A673 (cell line): ENCODE results near the gene PIGU. TPM values are rescaled to one million over a fixed set of nuclear protein-coding genes. Genes with fewer than 3 reads are reported as not detected.

ENCODE experiments used
- BruUV-seq: library from RNA; stranded (reverse); fragments of 400-500 nt; replicated peaks from 2 replicates; lab custom pipeline; 2021; lab: Mats Ljungman, UMichigan
- CTCF ChIA-PET: fragments of 300-600 bp; sonication (Branson Sonifier 250); formaldehyde crosslinking; loops from one replicate; lab custom pipeline; 2022; ENCODE audit warnings: antibody characterized with exemption; lab: Charles Lee
- POLR2A ChIA-PET: fragments of 300-600 bp; sonication (Branson Sonifier 250); formaldehyde crosslinking; loops from one replicate; lab custom pipeline; 2022; ENCODE audit warnings: antibody characterized with exemption; ENCODE audit not compliant: low non-redundant PET; lab: Charles Lee
- DNase-seq: peaks from one replicate; pipeline ENCODE4 v3.0.0-alpha.2; 2015; ENCODE audit warnings: low spot score
- H3K27ac ChIP-seq: fragments of 200-600 bp; sonication (generic); 2 replicates; pipeline ENCODE4 v1.5.1; 2016; ENCODE audit warnings: mixed run types, low read depth, mild to moderate bottlenecking, mixed read lengths, antibody characterized with exemption, low read length; ENCODE audit not compliant: poor library complexity, severe bottlenecking
- H3K27me3 ChIP-seq: fragments of 200-600 bp; sonication (generic); replicated peaks from 2 replicates; pipeline ENCODE4 v1.6.1; 2017; ENCODE audit warnings: mixed run types, low read depth, mild to moderate bottlenecking, mixed read lengths, antibody characterized with exemption, low read length; ENCODE audit not compliant: insufficient read depth, poor library complexity
- H3K36me3 ChIP-seq: fragments of 200-600 bp; sonication (generic); 2 replicates; pipeline ENCODE4 v1.6.1; 2016; ENCODE audit warnings: mixed run types, mild to moderate bottlenecking, mixed read lengths, antibody characterized with exemption, low read length; ENCODE audit not compliant: insufficient read depth, poor library complexity, severe bottlenecking
- H3K4me1 ChIP-seq: fragments of 200-600 bp; sonication (generic); 2 replicates; pipeline ENCODE4 v1.6.1; 2017; ENCODE audit warnings: mixed run types, mild to moderate bottlenecking, mixed read lengths, antibody characterized with exemption, low read length; ENCODE audit not compliant: insufficient read depth, poor library complexity, severe bottlenecking
- H3K4me3 ChIP-seq: fragments of 200-600 bp; sonication (generic); 2 replicates; pipeline ENCODE4 v1.5.1; 2016; ENCODE audit warnings: low read depth, mixed run types, mild to moderate bottlenecking, mixed read lengths, low read length; ENCODE audit not compliant: poor library complexity, severe bottlenecking
- H3K9me3 ChIP-seq: fragments of 200-600 bp; sonication (generic); 2 replicates; pipeline ENCODE4 v1.6.1; 2016; ENCODE audit warnings: mixed run types, low read depth, mild to moderate bottlenecking, mixed read lengths, antibody characterized with exemption, low read length; ENCODE audit not compliant: poor library complexity, severe bottlenecking
- CTCF ChIP-seq: fragments of 300-800, 200-600 bp; sonication (generic); conservative IDR thresholded peaks from 2 replicates; pipeline ENCODE4 v1.5.1; 2017; ENCODE audit warnings: low read depth, mild to moderate bottlenecking, antibody characterized with exemption, low read length, moderate library complexity, mixed read lengths
- EZH2 ChIP-seq: fragments of 200-600 bp; sonication (generic); IDR thresholded peaks from 2 replicates; pipeline ENCODE4 v1.6.1; 2017; ENCODE audit warnings: borderline replicate concordance, low read depth, mild to moderate bottlenecking, mixed read lengths, antibody characterized with exemption, low read length; ENCODE audit not compliant: poor library complexity, severe bottlenecking
- intact Hi-C: fragments of 100-400 bp; cut with micrococcal nuclease; formaldehyde crosslinking; loops from one replicate; pipeline ENCODE4 v1.10.0; 2022; ENCODE audit not compliant: unreplicated experiment
- total RNA-seq: library from RNA; stranded (reverse); gene quantifications from 2 replicates; pipeline ENCODE4 v1.2.3, GENCODE V29; 2021

The PIGU gene
- total RNA-seq, 1 experiment from 2014 or later, result 31.4 TPM

- no peak for DNase-seq
- no peak overlapping the region for H3K27ac ChIP-seq
- no peaks in the 10 kb centered on the region for H3K36me3 ChIP-seq
- TF ChIP-seq EZH2 (no peak), CTCF (no peak)
- H3K4me1 ChIP-seq, result peaks cover 4% of the 10 kb centered on the region
- H3K27me3 ChIP-seq, result no peaks in the 10 kb centered on the region
- intact Hi-C loops, result no loop called here
- no peaks in the 10 kb centered on the region for H3K9me3 ChIP-seq
- H3K4me3 ChIP-seq, result no peak overlapping the region
- ChIA-PET CTCF (no interaction called here), POLR2A (no interaction called here)
- no TSS peak for BruUV-seq
These were observed 24.7 kb upstream of the PIGU start for GRCh38 chr20:34701405-34702085.

- Histone ChIP-seq H3K4me1 (no peaks in the 10 kb centered on the region), H3K36me3 (no peaks in the 10 kb centered on the region), H3K27ac (no peak overlapping the region), H3K27me3 (no peaks in the 10 kb centered on the region), H3K4me3 (no peak overlapping the region), H3K9me3 (no peaks in the 10 kb centered on the region)
- CTCF ChIA-PET, result interaction anchor here (0.7 kb wide), 1 partner anchor 146 kb away, joined by 8 read pairs; no protein-coding TSS in a partner anchor
- no peak for DNase-seq
- no peak for TF ChIP-seq EZH2
- TF ChIP-seq CTCF, result no peak
- intact Hi-C loops, result no loop called here
- no TSS peak for BruUV-seq
- POLR2A ChIA-PET, result no interaction called here
These were observed 16.5 kb upstream of the PIGU start for GRCh38 chr20:34693414-34693813.

GRCh38 chr20:34691838-34692237 is 14.9 kb upstream of the PIGU start:
- intact Hi-C loops, result no loop called here
- Histone ChIP-seq H3K9me3 (no peaks in the 10 kb centered on the region), H3K4me3 (no peak overlapping the region), H3K36me3 (no peaks in the 10 kb centered on the region), H3K27me3 (no peaks in the 10 kb centered on the region), H3K27ac (no peak overlapping the region), H3K4me1 (no peaks in the 10 kb centered on the region)
- DNase-seq, result no peak
- ChIA-PET CTCF (no interaction called here), POLR2A (no interaction called here)
- TF ChIP-seq EZH2, result no peak
- no peak for TF ChIP-seq CTCF
- no TSS peak for BruUV-seq
